DMS153 treated with DMSO at 0.1 percent for 48 hours (cell line): ENCODE measurements around the gene RMND1.

ENCODE experiments used
- DNase-seq: peaks from one replicate; lab custom pipeline; 2025; ENCODE audit not compliant: unreplicated experiment; lab: John Stamatoyannopoulos, UW

Gene RMND1

DNA sequence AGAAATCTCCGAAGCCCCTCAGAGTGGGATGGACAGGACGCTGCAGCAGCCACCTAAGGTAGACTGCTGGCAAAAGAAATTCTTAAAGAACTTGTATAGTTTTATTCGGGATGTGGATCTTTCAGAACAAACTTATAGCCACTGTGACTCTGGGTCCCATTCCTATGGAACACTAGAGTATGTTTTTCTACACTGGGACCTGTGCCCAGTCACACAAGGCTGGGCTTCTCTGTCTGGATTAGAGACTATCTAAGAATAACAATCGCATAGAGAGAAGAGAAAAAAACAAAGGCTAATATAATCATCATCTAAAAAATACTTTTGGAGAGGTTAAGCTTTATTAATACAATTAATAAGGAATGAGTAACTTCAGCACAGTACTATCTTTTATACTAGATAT is 28.9 kb downstream of the RMND1 start:
- no peak for DNase-seq

GRCh38 chr6:151417477-151417876 is 34.4 kb downstream of the RMND1 start:
- no peak for DNase-seq

- no peak for DNase-seq
Measured at GRCh38 chr6:151414641-151415260, 37.2 kb downstream of the RMND1 start.

DNA sequence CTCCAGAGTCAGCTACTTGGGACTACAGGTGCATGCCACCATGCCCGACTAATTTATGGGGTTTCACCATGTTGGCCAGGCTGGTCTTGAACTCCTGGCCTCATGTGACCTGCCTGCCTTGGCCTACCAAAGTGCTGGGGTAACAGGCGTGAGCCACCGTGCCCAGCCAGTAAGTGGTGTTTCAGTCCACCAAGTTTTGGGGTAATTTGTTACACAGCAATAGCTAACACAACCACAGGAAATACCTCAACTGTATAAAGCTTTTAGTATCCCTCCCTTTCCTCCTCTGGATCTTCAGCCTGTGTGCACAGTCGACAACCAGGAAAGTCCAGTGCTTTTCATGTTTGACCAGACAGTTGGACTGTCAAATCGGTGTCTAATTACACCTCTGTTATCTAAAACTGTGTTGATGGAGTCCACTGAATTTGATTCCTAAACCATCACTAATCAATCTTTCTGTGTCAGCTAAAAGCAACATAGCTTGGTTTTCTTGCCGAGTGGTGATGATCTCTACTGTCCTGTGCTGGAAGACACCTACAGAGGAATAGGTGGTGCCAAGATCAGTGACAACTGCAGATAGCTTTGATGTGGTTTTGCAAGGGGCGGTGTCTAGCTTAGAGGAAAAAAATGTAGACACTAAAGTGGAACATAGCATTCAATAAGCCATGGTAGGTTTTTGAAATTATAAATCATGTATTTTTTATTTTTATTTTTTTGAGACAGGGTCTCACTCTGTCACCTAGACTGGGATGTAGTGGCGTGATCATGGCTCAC is 38.4 kb downstream of the RMND1 start:
- DNase-seq = no peak

DNA sequence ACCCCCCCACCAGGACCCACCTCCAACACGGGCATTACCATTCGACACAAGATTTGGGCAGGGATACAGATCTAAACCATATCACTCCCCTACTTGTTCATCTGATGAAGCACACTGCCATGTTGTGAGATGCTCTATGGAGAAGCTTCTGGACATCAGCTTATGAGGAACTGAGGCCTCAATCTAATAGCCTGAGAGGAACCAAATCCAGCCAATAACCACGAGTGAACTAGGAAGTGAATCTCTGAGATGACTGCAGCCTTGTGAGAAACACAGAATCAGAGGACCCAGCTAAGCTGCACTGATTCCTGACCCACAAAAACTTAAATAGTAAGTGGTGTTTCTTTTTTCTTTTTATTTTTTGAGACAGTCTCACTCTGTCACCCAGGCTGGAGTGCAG is 39.0 kb downstream of the RMND1 start:
- DNase-seq = no peak

- no peak for DNase-seq
Measured at GRCh38 chr6:151409679-151410078, 42.2 kb downstream of the RMND1 start.

GRCh38 chr6:151409260-151409659 is 42.7 kb downstream of the RMND1 start:
- DNase-seq = no peak

DNA sequence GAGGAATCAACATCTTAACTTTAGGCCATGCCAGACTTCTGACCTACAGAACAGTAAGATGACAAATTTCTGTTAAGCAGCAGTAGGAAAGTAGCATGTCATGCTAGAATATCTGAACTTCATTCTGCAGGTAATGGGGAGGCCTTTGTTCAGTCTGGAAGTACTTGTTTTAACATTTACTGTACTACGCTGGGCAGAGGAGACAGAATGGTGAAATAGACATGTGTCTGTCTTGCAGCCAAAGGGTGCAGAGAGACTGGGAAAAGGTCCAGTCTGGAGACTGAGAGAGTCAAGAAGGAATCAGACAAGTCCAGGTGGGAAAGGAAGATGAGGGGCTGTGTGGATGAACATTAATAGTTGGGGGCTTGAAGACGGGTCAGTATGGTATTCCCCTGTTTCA is 43.1 kb downstream of the RMND1 start:
- no peak for DNase-seq

DNA sequence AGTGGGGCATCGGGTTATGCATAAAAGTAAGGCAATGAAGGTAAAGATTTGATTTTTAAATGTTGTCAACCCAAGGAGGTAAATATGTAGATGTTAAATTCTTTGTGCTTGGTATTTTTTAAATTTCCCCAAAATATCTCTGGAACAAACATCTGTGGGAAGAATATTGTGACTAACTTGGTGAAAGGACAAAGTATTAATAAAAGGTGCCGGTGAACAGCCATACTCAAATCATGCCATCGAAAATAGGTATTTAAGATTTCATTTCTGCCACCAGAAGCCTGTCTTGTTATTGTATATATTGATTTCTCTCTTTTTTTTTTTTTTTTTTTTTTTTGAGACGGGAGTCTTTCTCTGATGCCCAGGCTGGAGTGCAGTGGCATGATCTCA is 48.0 kb downstream of the RMND1 start:
- no peak for DNase-seq

- no peak for DNase-seq
Measured at GRCh38 chr6:151402228-151402627, 49.7 kb downstream of the RMND1 start.

DNA sequence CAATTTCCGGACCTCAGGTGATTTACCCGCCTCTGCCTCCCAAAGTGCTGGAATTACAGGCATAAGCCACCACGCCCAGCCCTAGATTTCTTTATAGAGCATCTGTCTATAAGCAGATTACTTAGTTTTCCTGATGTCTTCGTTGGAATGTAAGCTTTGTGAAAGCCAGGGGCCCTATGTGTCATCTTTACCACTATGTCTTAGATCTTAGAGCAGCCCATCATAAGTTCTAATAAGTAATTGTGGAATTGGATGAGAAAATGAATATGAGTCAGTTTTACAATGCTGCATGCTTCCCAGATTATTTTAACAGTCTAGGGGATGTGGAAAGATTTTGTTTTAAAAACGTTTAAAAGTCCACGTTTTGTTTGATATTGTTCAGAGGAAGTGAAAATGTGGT is 51.5 kb downstream of the RMND1 start:
- DNase-seq = no peak

GRCh38 chr6:151399679-151400078 is 52.2 kb downstream of the RMND1 start:
- DNase-seq = no peak

GRCh38 chr6:151393410-151393809 is 58.5 kb downstream of the RMND1 start:
- DNase-seq = no peak

DNA sequence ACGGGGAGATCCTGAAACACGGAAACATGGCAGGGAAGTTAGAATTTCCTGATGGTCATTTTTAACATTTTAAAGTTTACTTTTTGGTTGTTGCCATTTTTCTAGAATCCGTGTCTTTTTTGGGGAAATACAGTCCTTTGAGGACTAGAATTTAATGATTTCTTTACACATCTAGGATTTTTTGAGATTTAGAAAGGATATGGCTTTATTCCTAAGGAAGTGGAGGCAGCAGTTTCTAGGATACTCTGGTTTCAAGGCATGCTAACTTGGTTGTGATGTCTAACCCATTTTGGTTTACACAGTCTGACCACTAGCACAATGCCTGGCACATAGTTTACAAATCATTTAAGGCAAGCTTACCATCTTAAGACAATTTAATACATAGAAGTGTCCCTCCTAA is 59.5 kb downstream of the RMND1 start:
- no peak for DNase-seq

DNA sequence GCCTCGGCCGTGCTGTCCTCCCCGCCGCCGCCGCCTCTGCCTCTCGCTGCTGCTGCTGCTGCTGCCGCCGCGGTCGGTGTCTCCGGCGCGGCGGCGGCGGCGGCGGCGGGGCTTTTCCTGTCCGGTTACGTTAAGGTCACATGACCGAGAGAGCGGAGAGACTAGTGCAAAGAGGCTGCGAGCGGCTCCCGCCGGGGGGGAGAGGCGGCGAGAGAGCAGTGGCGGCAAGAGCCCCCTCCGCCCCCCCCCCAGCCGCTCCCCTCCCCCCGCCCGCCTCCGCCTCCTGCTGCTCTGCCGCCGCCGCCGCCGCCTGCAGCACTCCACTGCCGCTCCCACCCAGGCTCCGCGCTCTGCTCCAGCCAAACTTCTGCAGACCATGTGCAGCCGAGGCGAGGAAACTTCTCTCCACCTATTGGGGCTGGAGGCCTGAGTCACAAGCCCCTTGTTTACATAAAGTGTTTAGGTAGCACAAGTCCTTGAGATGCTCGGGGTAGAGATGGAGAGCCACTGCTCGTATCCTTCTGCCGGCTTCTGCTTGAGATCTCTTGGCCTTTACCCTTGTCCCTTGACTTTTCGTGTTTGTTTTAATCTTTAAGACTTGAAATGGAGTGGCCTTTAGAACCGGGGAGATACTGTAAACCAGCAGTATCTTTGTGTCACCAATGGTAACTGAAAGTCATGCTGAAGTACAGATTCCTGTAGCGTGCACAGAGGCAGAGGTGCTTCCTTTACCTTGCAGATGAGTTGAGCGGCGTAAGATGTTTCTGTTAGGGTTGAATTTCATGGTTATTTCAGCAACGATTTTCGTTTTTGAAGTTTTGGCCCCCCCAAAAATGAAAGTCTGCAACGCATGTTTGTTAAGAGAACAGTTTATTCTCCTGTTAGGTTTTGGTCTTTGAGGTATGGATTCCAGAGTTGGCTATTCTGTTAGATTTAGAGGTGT is 60.2 kb downstream of the RMND1 start, which contains the start of gene ZBTB2:
TSS of gene ZBTB2 (minus strand) at position 89 of the 943 bp plus-strand sequence. CDS start 17,922 bp downstream, outside the sequence.
- DNase-seq = peak; percentile 23

DNA sequence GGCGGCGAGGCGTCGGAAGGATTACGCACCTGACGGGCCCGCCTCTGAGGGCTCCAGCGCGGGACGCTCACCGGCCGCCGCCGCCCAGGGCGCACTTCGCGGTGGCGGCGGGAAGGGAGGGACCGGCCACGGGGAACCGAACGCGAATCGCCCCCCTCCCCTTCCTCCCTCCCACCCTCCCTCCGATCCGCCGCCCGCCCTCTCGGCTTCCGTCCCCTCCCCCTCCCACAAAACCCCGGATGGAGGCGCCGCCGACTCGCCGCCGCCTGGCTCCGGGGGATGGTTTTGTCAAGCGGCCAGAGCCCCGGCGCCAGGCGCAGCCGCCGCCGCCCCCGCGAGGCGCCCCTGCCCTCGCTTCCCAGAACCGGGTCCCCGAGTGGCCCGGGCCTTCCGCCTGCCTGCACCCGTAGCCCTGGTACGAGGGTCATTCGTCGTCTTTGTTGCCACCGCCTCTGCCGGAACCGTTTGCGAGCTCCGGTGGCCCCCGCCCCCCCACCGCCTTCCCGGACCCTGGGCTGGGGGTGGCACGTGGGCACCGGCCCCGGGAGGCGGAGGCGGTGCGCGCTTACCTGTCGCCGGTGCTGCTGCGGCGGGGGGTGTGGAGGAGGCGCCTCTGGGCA is 61.0 kb downstream of the RMND1 start:
- peak; percentile 50 for DNase-seq

DNA sequence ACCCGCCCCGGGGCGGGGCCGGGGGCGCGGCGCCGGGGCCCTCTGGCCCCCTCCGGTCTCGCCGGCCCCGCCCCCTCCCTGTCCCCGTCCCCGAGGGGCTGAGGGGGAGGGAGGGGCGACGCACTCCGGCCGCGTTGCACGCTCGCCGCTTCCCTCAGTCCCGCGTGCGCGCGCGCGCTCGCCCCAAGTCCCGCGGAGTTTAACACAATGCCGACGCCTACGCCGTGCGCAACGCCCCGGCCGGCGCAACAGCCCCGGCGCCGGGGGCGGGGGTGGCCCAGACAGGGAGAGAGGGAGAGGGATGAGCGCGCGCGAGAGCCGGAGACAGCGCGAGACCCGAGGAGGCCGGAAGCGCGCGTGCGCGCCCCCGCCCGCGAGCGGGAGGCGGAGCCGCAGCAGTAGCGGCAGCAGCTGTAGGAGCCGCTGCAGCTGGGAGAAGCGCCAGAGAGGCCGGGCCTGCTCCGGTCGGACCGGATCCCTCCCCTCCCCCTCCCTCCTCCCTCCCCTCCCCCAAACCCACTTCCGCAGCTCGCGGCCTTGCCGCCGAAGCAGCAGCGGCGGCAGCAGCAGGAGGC is 61.6 kb downstream of the RMND1 start:
- DNase-seq = peak; percentile 95

DNA sequence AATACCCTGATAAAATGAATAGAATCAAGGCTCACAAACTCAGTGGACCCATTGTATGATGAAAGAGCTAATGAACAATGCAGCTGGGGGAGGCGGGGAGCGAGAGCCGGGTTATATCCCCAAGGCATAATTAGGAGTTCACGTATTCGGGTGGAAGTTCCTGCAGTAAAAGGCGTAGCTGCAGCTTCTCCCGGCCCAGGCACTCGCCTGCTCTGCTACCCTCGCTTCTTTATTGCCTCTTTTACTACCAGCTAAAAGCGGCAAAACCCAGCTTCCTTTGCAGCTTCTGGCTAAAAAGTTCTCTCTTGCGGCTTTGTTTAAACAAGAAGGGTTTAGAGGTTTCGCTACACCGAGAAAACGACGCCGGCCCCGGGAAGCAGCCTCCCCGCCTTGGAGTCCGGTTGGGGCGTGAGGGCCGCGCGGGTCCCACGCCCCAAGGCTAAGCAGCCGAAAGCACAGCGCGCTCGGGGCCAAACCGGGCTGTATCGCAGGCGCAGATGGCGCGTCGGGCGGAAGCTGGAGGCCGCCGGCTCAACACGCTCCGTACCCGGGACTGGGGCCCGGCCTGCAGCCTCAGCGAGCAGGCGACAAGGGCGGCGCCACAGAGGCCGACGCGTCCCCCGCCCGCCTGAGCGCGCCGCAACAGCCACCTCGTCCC is 62.2 kb downstream of the RMND1 start:
- peak; percentile 55 for DNase-seq

DNA sequence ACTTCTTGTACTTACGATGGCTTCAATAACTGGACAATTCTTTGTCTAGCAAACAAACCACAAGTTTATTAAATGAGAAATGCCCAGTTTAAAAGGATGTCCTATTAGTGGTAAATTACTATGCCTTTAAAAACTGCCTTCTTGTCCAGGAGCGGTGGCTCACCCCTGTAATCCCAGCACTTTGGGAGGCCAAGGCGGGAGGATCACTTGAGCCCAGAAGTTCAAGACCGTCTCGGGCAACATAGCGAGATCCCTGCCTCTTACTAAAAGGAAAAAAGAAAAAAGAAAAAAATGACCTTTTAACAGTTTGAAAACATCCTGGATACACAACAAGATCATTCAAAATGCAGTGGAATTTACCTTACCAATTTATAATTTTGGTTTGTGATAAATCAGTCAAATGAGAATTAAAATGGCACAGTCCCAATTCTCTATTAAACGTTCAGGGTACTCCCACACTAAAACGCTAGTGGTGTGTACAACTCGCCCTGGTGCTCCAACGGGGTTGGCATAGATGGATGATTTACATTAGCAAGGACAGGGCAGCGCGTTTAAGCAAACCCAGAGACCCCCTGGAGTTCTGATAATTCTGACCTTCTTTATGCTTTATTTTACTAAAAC is 62.8 kb downstream of the RMND1 start:
- DNase-seq = no peak

DNA sequence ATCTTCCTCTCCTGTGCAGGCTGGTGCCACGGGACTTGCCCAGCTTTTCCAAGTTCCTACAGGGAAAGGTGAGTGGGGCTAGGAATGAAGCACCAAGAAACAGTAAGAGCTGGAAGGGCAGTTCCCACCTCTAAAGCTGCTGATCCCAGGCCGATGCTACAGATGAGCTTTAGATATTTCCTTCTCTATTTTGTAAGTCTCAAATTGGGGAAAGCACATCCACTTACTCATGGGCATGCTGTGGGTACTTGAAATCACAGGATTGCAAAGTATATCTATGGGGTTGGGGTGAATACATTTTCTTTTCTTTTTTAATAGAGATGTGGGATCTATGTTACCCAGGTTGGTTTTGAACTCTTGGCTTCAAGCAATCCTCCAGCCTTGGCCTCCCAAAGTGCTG is 63.7 kb downstream of the RMND1 start:
- DNase-seq = no peak
